ENCODE results near the gene RFTN1.

Gene RFTN1

GRCh38 chr3:16290827-16291196, 222.7 kb downstream of the RFTN1 start:
- in situ Hi-C loops (cut with MboI; ENCODE audit: low sequenced_read_pairs), result no loop called here

GRCh38 chr3:16290007-16290826, 223.3 kb downstream of the RFTN1 start:
- in situ Hi-C loops (cut with MboI; ENCODE audit: low sequenced_read_pairs), result no loop called here

GRCh38 chr3:16289144-16289889, 224.2 kb downstream of the RFTN1 start:
- in situ Hi-C loops (cut with MboI; ENCODE audit: low sequenced_read_pairs), result loop anchor here (10.0 kb wide), 1 partner anchor 265 kb away; no protein-coding TSS in a partner anchor

- in situ Hi-C loops (cut with MboI; ENCODE audit: low sequenced_read_pairs), result loop anchor here (10.0 kb wide), 1 partner anchor 266 kb away; no protein-coding TSS in a partner anchor
Measured at GRCh38 chr3:16288664-16289063, 224.8 kb downstream of the RFTN1 start.

- in situ Hi-C loops (cut with MboI; ENCODE audit: low sequenced_read_pairs), result loop anchor here (10.0 kb wide), 1 partner anchor 268 kb away; no protein-coding TSS in a partner anchor
Measured at GRCh38 chr3:16286751-16287543, 226.6 kb downstream of the RFTN1 start.

- in situ Hi-C loops (cut with MboI; ENCODE audit: low sequenced_read_pairs), result loop anchor here (10.0 kb wide), 1 partner anchor 269 kb away; no protein-coding TSS in a partner anchor
Measured at GRCh38 chr3:16286161-16286560, 227.3 kb downstream of the RFTN1 start.

- in situ Hi-C loops (cut with MboI; ENCODE audit: low sequenced_read_pairs), result loop anchor here (10.0 kb wide), 1 partner anchor 270 kb away; no protein-coding TSS in a partner anchor
Measured at GRCh38 chr3:16284633-16285032, 228.9 kb downstream of the RFTN1 start.

- in situ Hi-C loops (cut with MboI; ENCODE audit: low sequenced_read_pairs), result loop anchor here (10.0 kb wide), 1 partner anchor 274 kb away; no protein-coding TSS in a partner anchor
Measured at GRCh38 chr3:16280671-16281070, 232.8 kb downstream of the RFTN1 start.

GRCh38 chr3:16279010-16279801, 234.3 kb downstream of the RFTN1 start:
- in situ Hi-C loops (cut with MboI; ENCODE audit: low sequenced_read_pairs), result no loop called here

- in situ Hi-C loops (cut with MboI; ENCODE audit: low sequenced_read_pairs), result no loop called here
Measured at GRCh38 chr3:16277471-16277870, 236.0 kb downstream of the RFTN1 start.

GRCh38 chr3:16273867-16274266, 239.6 kb downstream of the RFTN1 start:
- in situ Hi-C loops (cut with MboI; ENCODE audit: low sequenced_read_pairs), result no loop called here

GRCh38 chr3:16272588-16272987, 240.9 kb downstream of the RFTN1 start:
- in situ Hi-C loops (cut with MboI; ENCODE audit: low sequenced_read_pairs), result no loop called here

- in situ Hi-C loops (cut with MboI; ENCODE audit: low sequenced_read_pairs), result no loop called here
Measured at GRCh38 chr3:16270855-16271254, 242.6 kb downstream of the RFTN1 start.

- in situ Hi-C loops (cut with MboI; ENCODE audit: low sequenced_read_pairs), result no loop called here
Measured at GRCh38 chr3:16266714-16267113, 246.8 kb downstream of the RFTN1 start.
